NT2/D1 (cell line): ENCODE data around the gene ALDH4A1.

Experiments
- YY1 ChIP-seq: IDR thresholded peaks from 2 replicates; pipeline ENCODE4 v1.6.1; 2011; ENCODE audit not compliant: insufficient read length, insufficient read depth
- ZNF274 ChIP-seq: IDR thresholded peaks from 2 replicates; pipeline ENCODE4 v1.6.1; 2011; ENCODE audit warnings: mild to moderate bottlenecking, low read depth, low read length

GRCh38 chr1:18890706-18891425, 11.5 kb downstream of the ALDH4A1 start:
- TF ChIP-seq YY1 (no peak), ZNF274 (no peak)
